ENCODE results near the gene SH3YL1.

DNA sequence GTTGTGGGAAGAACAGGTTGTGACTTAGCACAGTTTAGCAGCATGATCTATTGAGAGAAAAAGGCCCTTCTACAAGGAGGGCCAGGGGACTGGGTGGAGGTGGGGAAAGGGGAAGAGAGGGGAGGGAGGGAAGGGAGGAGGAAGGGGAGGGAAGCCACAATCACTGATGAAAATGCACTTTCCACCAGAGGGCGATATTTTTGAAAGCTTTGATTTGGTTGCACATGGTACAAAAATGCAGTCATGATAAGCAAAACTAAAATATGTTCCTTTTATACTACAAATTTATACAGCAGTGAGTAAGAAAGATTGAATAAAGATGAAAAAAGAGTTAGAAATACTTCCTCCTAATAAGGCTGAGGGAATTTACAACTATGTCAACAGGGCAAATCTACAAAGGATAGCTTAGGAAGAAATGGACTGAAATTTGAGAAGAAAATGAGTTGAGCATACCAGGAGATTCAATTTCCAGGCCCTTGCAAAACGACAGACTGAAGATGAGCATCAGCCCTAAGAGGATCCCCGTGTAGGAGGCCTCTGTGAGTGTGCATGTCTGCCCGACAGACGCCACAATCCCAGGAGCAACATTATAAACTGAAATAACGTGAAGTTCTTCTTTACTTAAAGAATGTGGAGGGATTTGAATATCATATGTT, 17.2 kb downstream of the SH3YL1 start:
- no peak for TF ChIP-seq POLR2AphosphoS5 (IDR thresholded peaks at IDR 0.05)
- TF ChIP-seq POLR2A (IDR thresholded peaks at IDR 0.05) = no peak
- TF ChIP-seq, protein P1, sequence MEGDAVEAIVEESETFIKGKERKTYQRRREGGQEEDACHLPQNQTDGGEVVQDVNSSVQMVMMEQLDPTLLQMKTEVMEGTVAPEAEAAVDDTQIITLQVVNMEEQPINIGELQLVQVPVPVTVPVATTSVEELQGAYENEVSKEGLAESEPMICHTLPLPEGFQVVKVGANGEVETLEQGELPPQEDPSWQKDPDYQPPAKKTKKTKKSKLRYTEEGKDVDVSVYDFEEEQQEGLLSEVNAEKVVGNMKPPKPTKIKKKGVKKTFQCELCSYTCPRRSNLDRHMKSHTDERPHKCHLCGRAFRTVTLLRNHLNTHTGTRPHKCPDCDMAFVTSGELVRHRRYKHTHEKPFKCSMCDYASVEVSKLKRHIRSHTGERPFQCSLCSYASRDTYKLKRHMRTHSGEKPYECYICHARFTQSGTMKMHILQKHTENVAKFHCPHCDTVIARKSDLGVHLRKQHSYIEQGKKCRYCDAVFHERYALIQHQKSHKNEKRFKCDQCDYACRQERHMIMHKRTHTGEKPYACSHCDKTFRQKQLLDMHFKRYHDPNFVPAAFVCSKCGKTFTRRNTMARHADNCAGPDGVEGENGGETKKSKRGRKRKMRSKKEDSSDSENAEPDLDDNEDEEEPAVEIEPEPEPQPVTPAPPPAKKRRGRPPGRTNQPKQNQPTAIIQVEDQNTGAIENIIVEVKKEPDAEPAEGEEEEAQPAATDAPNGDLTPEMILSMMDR (IDR thresholded peaks at IDR 0.05) = peak in 1 of 4 experiments; percentile 40
